RKO (cell line): ENCODE results near the gene PRKN.

ENCODE experiments used
- DNase-seq: peaks from one replicate; pipeline ENCODE4 v3.0.0-alpha.2; 2016; ENCODE audit warnings: low spot score

The PRKN gene

DNA sequence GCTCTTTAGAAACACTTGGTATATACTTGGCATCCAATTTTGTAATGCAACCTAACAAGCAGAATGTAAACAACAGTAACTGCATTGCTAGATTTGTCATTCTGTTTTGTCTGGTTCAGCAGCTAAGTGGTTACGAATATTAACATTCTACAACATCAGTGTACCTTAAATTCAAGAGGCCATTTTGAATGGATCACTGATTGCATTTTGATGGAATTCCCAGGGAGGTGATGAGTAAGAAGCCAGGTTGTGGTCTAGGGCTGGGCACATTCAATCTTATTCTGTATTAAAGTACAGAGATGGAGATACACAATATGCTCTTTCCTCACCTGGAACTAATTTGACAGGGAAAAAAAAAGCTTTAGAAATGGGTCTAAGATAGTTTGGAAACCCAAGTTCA, 483.5 kb downstream of the PRKN start:
- DNase-seq, result no peak

DNA sequence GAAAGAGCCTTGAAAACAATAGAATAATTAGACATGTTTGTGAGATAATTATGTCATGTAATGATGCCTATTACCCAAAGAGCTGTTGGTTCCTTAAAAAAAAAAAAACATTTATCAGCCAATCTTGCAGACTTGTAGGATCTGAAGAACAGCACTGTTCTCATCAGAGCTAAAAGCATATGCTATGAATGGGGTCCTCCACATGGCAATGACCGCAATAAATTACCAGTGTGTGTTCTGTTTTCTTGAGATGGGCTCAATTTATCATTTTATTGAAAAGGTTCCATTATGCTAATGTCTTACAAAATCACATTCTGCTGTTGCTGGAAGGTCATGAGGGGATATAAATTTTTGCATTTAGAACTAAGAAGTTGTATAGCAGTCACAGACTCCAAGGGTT, 484.7 kb downstream of the PRKN start:
- no peak for DNase-seq

DNA sequence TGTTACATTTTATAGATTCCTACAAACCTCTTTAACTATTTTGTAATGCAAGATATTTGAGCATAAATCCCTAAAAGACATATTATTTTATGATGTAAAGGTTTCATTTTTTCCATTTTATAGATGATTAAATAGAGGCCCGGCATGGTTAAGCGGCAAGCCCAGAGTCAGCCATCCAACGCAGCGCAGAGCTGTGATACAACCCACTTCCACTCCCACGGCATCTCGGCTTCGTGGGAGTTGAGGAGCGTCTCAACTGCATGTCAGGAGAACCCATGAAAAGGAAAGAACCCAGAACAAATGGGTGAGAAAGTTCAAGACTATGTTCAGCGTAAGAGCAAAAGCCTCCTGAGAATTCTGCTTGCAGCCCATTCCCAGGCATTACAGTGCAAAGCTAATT, 488.2 kb downstream of the PRKN start:
- no peak for DNase-seq

DNA sequence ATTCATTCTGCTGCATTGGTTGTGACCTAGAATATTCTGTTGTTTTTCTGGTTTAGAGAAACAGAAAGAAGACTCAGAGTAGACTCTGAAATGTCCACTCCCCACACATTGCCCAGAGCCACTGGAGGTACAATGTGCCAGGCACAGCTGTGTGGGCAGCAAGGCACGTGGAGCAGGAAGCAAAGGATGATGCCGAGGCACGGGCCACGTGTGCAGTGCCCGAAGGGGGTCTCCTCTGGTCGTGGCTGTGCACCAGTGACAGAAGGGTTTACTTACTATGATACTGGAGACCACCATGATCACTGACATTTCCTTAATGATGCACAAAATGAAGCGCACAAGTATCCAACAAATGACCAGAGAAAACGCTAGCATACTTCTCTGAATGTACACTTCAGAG, 488.9 kb downstream of the PRKN start:
- DNase-seq, result no peak

DNA sequence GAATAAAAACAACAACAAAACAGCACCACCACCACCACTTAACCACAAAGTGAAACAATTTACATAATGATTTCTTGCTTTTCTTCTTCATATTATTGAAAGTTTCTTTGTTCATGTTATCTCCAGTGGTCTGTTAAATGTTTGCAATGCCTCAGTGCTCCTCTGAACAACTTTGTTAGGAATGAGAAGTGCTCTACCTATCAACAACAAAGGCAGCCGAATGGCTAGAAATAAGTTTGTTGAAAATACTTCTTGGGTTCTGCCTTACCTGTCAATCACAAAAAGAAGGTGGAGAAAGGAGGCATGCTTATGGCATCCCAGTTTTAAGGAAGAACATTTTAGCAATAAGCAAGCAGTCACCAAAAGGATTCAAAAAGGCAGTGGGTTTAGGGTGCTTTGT, 490.2 kb downstream of the PRKN start:
- DNase-seq, result no peak

DNA sequence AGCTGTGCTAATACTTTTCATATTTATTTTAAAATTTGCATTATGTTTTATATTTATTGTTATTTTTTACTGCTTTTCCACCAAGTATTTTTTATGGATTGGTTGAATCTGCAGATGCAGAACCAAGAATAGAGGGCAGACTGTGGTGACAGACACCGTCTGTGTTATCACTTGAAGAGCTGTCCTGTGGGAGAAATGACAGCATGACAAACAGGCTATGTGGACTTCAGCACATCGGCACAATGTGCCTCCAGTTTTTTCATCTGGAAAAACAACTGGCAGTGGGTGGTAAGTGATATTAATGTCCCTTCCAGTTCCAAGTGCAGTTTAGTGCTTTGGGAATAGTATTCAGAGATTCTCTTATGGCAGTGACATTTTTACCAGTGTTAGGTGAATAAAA, 492.9 kb downstream of the PRKN start:
- no peak for DNase-seq

DNA sequence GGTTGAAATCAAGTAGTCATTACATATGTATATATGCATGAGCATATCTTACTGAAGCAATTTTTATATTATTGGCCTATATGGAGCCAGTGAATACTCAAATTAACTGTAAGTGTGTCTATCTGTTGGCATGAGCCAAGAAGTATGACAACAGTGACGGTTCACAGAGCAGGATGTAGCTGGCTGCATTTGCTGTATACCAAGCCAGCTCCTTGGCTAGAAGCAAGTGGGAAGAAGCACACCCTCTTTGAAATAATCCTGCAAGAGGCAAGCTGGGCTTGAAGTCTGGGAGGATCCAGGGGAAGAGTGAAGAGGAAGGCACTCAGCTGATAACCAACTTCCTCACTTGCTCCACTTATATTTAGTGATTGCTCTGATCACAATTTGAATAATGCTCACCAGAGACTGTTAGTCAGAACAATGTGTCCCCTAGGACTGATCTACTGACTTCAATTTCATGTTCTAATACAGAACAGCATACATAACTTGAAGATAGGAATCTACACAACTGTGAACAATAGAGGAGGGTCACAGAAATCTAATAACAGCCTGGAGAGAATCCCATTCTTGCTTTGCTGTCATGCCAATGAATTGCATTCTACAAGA, 497.3 kb downstream of the PRKN start:
- no peak for DNase-seq

DNA sequence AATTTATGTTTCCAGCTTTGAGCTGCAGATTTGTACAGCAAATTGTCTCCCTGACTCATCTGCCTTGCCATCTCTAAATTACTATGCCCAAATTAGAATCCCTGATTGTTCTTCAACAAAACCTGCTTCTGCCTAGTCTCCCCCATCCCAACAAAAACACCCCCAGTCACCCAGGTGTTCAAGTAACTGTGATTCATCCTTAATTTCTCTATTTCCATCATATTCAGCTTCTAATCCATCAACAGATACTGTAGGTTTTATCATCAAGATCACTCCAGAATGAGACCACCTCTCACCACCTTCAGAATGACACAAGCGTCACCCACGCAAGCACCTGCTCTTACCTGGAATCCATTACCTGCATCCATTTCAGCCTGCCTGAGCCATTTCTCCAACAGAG, 498.5 kb downstream of the PRKN start:
- DNase-seq, result no peak

DNA sequence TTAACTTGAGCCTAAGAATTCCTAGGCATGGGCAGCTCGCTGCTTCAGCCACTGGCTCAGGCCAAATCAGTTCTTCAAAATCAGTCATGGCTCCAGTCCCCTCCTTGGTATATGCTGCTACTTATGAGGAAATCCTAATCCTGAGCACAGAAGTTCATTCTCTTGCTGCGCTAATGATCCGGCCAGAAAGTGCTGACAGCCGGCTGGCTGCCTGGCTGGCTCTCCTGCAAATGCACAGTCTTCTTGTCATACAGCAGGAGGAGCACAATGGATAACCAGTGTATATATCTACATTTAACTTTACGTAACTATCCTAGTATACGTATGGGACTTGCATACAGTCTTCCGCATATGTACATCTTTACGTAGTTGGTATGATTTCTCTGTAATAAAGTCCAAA, 500.8 kb downstream of the PRKN start:
- DNase-seq, result no peak

DNA sequence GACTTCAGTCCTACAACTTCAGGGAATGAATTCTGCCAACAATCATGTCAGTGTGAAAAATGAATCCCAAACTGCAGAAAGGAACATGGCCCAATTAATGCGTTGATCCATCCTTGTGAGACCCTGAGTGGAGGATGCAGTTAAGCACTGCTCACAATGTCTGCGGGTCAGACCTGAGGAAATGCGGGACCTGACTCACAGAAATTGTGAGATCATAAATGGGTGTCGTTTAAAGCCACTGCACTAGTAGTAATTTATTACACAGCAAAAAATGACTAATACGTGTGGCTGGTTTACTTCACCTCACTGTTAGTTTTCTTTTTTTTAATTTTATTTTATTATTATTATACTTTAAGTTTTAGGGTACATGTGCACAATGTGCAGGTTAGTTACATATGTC, 505.0 kb downstream of the PRKN start:
- no peak for DNase-seq

DNA sequence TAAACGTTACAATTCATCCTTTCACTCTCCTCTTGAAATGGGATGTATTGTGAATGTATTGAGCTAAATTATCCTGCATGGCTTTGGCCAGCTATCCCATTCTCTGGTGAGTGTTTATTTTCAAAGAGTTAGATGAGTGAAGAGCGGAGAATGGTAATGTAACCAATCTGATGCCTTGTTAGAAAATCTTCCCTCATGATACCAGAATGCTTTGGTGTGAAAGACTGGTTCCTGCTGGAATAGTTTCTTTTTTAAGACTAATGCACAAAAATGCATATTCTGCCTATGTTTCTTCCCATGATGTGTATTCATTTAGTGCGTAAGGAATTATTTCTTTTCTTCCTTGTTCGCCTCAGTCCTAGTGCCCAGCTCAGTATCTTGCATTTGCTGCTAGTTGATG, 506.7 kb downstream of the PRKN start:
- DNase-seq, result no peak

DNA sequence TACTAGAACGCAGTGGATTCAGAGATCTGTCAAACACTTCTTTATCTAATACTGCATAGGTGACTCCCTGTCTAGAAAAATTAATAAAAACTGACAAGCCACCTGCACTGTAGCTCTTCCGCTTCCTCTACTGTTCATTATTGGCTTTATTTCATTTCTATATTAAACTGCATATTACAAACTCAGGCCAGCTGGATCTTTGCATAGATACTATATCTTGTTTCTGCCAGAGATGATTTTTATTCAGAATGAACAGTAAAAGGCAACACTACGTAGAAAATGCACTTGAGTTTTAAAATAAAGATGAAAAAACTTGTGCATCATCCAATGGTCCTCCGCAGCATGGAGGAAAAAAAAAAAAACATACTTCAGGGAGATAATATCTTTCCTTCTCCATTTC, 508.3 kb downstream of the PRKN start:
- no peak for DNase-seq

DNA sequence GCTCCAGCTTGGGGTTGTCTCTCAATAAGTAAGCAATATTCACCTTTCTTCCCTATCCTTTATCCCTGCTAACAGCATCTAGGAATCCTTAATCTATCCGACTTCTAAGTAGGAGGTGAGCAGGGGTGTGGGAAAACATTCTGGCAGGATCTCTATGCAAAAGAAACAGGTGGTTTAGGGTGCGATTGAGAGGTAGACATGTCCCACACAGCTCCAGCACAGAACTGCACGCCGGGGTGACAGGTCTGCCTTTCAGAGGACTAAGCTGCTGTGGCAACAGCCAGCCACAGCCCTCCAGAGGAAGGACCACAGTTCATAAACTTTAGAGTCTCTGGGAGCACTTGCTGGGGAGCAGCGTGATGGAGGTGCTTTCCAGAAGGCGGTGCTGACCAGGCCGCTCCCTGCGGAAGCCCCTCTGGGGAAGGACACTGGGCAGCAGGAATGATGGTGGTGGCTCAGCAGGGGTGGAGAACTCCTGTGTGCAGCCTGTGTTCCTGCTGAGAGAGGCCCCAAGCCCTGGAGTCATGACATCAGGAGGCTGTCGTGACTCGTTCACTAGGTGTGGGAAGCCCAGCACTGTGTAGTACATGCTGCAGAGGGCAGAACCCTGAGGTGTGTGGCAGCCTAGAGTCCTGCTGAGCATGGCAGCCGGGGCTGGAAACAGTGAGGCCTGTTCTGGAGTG, 509.6 kb downstream of the PRKN start:
- DNase-seq, result no peak

DNA sequence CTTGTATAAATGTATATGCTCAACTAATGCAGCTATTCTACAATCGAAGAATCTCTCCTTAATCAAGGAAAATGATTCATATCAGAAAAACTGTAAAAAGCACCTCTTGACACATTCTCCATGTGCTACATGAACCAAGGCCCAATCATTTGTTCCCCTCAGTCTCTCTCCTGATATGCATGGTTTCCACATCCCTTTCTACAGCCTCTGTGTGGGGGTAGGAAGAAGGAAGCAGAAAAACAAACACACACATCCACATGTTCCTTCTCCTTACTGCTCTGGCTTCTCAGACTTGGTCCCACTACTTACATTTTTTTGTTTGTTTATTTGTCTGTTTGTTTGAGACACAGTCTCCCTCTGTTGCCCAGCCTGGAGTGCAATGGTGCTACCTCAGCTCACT, 510.5 kb downstream of the PRKN start:
- no peak for DNase-seq

DNA sequence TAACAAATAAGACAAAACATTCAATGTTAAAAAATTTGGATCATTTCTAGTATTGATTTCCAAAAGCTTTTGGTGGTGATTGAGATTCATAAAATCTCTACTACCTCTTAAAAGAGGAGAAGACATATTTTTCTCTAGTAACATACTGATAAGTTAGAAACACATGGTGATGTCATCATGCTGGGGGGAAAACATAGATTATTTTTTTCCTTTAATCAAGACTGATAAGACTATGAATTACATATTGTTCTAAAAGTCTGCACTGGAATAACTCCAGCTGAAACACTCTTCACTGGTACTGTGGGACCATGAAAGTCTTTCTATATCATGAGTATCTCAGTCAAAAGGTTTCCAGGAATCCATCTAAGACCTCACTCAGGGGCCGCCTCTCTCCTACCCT, 515.8 kb downstream of the PRKN start:
- DNase-seq, result no peak

DNA sequence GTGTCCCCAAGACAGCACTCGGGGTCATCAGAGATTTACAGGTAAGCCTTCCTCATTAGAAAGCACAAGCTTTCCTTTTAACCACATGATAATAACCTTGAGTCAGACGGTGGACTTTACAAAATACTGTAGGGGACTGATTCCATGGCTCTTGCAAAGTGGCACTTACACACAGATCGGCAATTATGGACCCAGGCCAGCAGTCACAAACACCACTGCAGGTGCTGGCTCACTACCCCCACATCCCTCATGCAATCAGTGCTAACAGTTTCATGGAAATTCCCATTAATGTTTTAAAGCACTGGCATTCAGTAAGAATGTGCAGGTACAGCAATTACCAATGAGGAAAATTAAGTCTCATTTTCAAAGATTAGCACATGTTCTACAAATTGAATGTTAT, 516.5 kb downstream of the PRKN start:
- no peak for DNase-seq

DNA sequence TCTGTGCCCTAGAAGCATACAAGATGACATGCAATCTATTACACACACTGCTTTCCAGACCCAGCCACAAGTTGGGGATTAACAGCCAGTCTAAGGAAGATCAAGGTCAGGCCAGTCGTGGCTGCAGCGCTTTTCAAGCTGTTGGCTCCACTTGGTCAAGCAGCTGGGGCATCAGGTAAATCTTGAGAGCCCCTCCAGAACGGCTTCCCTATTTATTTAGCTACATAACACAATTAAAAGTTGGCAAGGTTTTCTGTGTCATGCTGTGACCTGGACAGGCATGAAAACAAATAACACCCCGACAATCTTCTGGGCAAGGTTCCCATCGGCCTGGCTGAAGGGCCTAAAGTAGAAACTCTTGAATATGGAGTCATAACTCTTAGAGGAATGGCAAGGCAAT, 524.3 kb downstream of the PRKN start:
- no peak for DNase-seq

DNA sequence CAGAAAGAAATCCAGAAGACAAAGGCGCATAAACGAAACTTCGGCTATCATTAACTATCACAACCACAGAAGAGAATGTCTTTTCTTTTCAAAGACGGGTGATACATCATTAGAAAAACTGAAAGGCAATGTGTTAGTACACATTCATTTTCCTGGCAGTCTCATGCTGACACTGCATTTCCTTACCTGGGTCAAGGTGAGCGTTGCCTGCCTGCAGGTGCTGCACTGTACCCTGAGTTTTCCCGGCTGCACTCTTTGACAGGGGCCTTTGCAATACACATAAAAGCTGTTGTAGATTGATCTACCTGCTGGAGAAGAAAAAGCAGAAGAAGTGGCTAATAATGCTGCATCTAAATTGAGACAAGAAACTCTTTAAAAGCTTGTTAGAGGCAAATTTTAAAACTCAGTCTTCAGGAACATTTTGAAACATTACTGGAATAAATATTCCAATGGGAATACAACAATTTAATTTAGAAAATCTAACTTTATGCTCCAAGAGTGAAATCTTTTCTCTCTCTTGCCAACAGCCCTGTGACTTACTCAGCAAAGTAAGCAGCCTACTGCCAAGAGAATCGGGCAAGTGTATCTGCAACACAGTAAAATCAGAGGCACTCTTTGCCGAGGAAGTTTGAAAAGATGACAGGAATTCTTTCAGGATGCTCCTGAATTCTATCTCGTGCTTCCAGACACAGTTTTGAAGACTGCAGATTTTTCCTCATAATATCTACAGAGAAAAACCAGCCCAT, 526.4 kb downstream of the PRKN start:
- no peak for DNase-seq

DNA sequence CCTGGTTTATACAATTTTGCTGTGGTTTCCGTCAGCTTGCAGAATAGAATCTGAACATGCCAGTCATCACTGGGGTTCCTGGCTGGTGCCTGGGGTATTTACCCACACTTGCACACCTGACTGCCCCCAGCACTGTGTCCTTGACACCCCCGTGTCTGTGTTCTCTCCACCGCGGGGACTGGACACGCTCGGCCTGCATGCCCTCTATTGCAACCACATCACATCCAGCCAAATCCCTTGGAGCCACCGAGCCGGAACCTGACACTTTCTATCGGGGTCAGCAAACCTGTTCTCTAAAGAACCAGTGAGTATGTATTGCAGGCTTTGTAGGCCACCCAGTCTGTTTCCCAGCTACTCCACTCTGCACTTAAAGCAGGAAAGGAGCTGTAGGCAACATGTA, 527.5 kb downstream of the PRKN start:
- DNase-seq, result no peak

DNA sequence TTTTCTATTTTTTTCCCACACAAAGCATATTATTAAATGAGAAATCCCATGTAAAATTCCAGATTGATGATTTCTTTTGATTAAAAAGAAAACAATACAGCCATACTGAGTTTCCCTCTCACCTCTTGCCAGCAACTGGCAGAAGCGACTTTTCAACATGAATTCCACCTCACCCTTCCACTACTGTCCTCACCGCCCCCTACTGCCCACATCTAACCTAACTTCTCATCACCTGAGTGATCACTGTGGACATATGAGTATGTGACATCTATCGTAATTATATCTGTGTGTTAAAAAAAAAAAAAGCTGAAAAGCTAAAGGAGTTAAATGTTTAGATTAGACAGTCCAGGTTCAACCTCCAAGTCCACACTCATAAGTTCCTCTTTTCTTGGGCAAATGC, 528.6 kb downstream of the PRKN start:
- no peak for DNase-seq

DNA sequence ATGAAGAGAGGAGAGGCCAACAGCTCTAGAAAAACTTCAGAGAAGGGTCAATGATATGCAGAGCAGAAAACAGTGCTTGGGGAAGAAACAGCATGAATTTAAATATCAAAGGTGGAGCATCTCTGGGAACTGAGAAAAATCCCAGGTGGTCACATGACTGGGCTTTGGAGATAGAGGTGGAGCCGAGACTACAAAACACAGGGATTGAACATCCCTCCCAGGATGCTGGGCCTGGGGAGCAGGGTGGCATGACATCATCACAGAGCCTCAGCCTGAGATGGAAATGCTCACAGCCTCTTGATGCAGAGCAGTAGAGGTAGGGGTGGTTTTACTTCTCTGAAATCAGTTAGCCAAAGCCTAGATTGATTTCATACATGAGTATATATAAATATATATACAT, 529.5 kb downstream of the PRKN start:
- no peak for DNase-seq

DNA sequence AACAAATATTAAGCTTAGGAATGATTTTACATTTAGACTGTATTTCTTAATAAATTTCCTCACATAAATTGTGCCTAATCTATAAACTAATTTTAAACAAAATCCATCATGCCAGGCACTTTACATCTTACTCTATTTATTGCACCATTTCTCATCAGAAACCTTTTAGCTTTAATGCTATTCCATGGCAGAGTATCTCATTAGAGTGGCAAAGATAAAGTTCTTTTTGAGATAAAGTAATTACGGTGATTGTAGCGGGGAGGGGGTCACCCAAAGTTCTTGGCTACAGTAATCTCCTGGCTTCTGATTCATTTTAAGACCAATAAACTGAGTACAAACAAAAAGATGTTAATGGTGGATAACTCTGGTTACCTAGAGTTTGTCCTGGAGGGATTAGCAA, 532.1 kb downstream of the PRKN start:
- no peak for DNase-seq

DNA sequence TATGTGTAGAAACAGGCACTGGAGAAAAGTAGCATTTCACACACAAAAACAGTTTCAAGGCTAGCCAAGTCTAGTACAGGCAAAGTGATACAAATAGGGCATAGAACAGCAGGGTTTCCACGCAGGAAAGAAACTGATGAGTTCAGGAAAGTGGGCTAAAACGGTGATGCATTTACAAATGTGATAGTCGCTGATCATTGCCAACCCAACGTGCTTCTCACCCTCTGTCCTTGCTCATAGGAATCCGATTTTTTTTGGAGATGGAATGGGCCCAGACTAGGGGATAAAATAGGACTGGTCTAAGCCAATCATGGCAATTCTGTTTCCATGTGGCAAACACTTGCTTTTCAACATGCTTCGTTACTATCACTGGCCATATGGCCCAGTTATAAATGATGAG, 536.6 kb downstream of the PRKN start:
- DNase-seq, result no peak
